Measurements from ENCODE around the gene RFLNA.
"Not testable (repeated sequence)": the region's sequence is repeated elsewhere in the genome, so short reads cannot be mapped to it uniquely, and the experiment has no call there.

Gene RFLNA

DNA sequence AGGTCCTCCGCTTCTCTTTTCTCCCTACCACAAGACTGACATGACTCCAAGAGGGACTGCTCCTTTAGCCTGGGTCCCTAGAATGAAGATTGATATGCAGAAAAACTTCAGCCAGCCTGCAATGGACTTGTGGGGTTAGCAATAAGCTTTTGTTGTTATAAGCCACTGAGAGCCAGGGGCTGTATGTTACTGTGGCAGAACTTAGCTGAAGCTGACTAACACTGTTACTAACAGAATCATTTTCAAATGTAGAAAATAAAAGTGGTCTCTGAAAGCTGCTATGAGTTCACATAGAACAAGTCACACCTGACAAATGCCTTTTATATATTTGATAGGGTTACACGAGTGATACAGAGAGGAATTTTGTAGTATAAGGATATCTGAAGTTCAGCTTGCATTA is 13.6 kb upstream of the RFLNA start:
- DNase-seq (ENCODE audit: low read depth in 1 of 2, low spot score in 1 of 2): no peak

DNA sequence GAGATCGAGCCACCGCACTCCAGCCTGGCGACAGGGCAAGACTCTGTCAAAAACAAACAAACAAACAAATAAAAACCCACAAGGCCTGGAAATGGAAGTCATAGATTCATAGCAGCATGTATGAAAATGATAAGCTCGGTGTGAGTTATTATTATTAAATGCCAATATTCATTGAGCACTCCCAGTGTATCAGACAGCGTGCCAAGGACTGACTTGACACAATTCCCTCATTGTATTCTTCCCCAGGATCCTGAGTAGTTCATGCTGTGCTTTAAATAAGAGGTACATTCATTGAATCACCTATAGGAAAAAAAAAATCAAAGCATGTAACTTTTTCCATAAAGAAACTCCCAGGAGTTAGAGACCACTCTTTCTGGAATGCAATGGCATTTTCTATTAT is 12.6 kb upstream of the RFLNA start:
- DNase-seq (ENCODE audit: low read depth in 1 of 2, low spot score in 1 of 2): no peak

DNA sequence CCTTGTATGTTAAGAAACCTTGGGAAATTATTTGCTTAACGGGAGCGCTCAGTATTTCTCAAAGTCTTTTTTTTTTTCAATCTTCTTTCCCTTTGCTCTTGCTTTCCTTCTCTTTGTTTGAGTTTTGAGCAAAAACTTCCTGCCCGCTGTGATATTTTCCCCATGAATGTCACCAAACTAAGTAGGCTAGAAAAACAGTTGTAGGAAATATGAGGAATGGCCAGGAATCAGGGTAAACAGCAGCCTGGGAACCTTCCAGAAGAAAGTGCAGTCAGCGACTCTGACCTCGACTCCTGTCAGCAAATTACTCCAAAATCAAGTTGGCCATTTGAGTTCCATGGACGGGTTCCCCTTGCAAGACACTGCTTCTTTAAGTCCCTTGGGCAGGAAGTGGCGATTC is 11.6 kb upstream of the RFLNA start:
- DNase-seq (ENCODE audit: low read depth in 1 of 2, low spot score in 1 of 2): no peak

DNA sequence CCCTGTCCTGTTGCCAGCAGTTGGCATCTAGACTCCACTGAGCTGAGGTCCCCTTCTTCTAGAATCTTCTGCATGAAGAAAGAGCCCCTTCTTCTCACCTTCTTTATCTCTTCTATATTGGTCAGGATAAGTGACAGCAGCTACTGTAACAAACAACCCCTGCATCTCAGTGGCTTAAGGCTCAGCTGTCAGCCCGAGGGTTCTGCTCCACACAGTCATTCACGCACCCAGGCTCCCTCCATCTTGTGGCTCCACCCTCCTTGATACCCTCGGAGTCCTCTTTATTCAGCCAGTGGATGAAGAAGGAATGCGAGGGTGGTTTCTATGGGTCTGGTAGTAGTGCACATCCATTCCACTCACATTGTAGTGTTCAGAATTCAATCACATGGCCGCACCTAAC is 10.5 kb upstream of the RFLNA start:
- no peak for DNase-seq (ENCODE audit: low read depth in 1 of 2, low spot score in 1 of 2)

DNA sequence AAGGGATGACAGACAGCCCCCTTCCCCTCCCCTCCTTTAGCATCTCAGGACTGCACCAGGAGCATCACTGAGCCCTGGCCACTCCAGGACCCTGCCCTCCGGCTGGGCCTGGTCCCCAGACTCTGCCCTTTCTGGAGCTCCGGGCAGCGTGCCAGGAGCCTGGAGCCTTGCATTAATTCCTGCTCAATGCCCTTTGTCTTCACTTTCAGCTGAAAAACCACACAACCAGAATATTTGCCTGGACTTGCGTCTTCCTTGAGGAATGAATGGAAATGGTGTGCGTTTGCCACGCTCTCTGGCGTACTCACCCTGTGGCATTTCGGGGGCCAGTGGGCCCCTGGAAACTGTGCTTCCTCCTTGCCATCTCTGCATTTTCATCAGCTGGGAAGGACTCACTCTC is 8.5 kb upstream of the RFLNA start:
- DNase-seq (ENCODE audit: low read depth in 1 of 2, low spot score in 1 of 2): no peak

DNA sequence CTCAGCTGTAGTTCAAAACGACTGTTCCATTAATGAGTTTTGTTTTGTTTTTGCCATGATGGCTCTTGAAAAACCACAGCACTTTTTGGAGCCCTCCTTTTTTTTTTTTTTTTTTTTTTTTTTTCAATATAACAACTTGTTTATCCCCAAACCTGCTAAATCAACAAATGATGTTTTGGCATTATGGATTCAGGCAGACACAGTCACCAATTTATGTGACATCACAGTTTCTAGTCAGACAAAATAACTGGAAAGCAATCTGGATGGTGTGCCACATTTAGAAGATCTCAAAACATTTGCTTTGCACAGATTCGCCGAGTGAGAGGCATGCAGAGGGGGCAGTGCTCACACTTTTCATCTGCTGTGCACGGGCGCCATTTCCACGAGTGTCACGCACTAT is 7.9 kb upstream of the RFLNA start:
- DNase-seq (ENCODE audit: low read depth in 1 of 2, low spot score in 1 of 2): no peak

DNA sequence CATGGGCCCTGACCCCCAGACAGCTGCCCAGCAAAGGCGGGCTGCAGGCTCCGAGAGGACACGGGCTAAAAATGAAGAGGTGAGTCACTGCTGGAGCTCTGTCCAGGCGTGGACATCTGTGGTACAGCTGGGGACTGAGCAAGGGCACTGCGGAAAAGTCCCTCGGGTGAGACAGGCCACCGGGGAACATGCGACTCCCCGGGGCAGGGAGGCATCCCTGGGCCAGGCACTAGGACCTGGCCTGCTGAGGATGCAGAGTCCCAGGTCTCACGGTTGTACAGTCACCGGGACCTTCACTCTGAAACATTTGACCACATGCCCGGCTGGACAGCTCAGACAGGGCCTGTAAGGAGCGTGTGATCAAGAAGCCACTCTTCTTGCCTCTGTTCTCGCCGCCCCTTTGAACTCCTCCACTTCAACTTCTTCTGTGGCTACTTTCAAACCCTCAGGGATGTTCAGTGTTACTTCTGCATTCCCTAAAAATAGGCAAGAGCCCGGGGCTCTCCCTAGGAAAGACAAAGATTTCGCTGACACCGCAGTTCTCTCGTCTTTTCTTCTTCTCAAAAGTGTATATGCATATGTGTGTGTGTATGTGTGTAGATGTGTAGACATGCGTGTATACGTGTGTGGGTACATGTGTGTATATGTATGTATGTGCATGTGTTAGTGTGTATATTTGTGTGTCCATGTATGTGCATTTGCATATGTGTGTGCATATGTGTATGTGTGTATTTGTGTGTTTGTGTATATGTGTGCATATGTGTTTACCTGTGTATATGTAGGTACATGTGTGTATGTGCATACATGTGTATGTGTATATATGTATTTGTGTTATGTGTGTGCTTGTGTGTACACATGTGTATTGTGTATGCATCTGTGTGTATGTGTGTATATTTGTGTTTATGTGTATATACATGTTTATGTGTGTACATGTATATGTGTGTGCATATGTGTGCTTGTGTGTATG is 5.0 kb upstream of the RFLNA start:
- DNase-seq (ENCODE audit: low read depth in 1 of 2, low spot score in 1 of 2): no peak

DNA sequence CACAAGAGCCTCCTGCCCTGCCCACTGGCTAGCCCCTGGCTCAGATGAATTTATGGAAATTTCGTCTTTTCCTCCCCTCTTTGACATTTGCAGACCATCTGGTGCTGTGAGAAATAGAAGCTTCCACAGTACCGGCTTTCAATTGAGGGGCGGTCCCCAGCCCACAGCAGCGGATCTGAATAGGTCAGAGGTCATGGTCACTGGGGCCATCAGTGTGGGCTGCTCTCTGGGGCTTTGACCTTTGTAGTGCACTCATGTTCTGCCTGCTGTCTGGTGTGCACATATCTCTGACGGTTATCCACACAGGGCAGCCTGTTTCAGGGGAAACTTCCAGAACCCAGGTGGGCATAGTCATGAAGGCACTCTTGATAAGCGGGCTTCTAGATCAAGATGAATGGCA is 2.5 kb upstream of the RFLNA start:
- no peak for DNase-seq (ENCODE audit: low read depth in 1 of 2, low spot score in 1 of 2)

DNA sequence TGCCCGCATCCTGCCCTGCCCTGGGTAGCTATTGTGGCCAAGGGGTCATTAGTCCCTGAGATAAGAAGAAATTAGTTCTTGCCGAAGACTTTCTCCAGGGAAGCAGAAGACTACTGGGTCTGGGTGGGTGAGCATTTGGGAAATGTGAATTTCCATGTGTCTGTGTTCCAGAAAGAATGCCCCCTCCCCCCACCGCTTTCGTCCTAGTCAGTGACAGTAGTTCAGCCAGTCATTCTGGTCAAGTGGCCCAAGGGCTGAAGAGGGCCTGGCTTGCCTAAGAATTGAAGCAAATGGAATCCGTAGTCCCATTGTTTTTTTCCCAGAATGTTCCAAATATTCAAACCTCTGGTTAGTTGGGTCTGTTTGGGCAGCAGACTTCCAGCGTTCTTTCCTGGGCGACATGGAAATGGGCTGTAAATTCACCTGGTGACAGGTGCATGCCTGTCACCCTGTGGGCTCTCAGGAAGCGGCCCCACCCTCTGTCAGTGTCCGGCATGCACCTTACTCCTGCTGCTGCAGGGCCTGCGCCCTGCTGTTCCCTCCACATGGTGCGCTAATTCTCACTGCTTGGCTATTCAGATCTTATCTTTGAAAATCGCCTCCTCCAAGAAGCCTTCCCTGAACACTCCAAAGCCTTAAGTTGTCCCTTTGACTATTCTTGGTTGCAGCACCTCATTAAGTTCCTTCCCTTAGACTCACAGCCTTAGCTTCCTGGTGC is 1.4 kb upstream of the RFLNA start:
- no peak for DNase-seq (ENCODE audit: low read depth in 1 of 2, low spot score in 1 of 2)

DNA sequence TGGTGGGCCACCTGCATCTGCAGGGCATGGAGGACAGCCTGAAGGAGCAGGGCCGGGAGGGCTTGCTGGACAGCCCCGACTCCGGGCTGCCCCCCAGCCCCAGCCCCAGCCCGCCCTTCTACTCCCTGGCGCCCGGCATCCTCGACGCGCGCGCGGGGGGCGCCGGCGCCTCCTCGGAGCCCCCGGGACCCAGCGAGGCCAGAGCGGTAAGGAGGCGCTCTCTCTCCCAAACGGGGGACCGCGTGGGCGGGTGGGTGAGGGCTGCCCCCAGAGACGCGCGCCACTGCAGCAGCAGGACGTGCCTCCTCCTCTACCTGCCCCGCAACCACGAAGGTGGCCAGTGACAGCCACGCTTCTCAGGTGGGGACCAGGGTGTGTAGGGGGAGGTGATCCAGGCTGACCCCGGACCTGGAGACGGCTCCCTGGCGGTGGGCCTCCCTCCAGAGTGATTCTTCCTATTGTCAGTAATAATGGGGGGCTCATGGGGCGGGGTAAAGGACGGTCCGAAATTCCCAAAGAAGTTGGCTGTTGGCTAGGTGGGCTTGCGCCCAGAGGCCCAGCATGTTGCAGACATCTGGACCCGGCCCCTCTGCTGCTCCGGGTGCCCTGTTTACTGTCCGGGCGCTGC is 652 bp downstream of the RFLNA start:
- DNase-seq (ENCODE audit: low read depth in 1 of 2, low spot score in 1 of 2): no peak

DNA sequence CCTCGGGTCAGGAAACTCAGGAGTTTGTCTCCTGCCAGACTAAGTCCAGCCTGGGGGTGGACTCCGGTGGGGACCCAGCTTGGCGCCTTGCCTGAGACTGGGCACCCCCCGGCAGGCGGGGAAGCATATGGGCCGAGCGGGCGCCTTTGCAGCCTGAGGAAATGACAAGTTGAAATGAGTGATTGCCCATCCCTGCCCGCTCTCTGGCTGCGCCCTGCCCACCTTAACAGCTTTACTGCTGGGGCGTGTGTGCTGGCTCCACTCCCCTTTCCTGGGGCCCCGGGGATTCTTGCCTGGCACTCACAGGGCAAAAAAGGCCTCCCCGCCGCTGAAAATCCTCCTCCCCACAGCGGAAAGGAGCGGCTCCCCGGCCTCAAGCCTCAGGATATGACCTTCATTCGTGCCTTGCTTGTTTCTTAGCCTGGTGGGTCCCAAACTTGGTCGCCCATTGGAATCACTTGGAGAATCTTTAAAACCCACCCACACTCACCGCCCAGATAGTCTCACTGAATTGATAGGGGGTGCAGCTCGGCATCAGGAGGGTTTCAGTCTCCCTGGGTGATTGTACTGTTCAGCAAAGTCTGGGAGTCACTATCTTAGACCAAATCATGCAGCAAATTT is 1.5 kb downstream of the RFLNA start:
- no peak for DNase-seq (ENCODE audit: low read depth in 1 of 2, low spot score in 1 of 2)

DNA sequence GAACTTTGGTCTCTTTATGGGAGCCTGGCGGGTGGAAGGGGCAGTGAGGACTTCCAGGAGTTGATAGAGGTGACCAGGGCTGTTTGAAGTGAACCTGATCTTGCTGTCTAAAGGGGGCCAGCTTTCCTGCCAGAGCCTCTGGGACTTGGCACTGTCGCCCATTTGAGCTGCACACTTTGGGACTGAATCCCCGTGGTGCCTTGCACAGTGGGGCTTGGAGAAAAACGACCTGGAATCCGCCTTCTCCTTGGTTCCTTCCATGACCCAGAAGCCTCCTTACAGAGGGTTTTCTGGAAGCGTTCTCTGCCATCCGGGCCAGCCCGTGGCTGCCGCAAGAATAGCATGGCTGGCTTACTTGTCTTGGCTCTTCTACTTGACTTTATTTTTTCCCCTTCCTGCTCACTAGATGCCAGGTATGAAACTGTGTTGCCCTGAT is 2.0 kb downstream of the RFLNA start:
- DNase-seq (ENCODE audit: low read depth in 1 of 2, low spot score in 1 of 2): no peak

DNA sequence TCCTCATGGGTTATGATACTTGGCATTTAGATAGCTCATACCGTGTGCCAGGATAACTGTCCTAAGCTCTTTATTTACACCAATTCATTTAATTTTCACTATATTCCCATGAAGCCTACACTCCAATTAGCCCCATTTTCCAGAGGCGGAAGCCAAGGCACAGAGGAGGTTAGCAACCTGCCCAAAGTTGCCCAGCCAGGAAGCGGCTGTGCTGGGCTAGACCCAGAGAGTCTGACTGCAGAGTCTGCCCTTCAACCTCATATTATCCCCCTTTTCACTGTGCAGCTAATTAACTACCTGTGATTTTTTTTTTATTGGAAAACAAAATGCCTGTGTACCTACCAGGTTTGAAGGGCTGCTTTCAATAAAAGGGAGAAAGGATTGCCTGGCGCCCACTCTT is 2.5 kb downstream of the RFLNA start:
- no peak for DNase-seq (ENCODE audit: low read depth in 1 of 2, low spot score in 1 of 2)

DNA sequence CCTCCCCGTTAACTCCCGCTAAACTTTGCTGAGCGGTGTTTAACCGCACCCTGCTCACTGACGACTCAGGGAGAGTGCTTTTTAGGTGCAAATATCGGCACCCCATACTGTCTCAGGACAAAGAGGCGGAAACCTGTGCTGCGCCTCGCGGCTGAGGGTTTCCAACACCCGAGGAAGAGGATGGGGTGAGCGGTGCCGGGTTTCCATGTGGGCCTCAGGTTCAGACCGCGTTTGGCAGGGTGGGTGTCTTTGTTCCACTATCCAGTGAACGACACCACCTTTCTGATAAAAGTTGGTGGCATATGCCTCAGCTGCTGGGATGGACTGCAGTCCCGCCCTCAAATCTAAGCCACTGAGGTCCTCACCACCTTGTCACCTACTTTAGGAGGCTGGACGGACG is 3.0 kb downstream of the RFLNA start:
- no peak for DNase-seq (ENCODE audit: low read depth in 1 of 2, low spot score in 1 of 2)

DNA sequence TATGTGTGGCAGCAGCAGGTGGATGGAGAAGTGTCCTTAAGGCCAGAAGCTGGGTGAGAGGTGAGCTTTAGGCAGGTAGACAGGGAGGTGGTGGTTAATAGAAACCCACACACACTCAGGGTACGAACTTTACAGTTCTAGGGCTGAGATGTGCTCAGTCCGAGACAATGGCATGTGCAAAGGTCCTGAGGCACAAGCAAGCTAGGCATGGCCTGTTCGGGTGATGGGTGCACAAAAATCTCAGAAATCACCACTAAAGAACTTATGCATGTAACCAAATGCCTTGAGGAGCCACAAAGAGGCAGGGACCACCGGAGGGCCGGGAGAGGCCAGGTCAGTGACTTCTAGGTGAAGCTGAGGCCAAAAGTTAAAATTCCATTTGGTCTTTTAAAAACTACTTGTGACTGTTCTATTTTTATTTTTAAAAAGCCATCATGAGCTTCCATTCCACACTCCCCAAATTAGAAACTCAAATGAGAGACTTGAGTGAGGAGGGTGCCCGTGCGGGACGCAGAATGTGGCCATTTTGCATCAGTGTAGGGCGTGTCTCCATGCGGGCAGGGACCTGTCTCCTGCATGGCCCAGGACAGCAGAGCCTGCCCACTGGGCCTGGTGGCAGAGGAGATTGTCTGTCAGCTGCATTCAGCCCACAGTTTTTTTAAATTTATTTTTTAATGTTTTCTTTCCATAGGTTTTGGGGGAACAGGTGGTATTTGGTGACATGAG is 4.0 kb downstream of the RFLNA start:
- no peak for DNase-seq (ENCODE audit: low read depth in 1 of 2, low spot score in 1 of 2)

DNA sequence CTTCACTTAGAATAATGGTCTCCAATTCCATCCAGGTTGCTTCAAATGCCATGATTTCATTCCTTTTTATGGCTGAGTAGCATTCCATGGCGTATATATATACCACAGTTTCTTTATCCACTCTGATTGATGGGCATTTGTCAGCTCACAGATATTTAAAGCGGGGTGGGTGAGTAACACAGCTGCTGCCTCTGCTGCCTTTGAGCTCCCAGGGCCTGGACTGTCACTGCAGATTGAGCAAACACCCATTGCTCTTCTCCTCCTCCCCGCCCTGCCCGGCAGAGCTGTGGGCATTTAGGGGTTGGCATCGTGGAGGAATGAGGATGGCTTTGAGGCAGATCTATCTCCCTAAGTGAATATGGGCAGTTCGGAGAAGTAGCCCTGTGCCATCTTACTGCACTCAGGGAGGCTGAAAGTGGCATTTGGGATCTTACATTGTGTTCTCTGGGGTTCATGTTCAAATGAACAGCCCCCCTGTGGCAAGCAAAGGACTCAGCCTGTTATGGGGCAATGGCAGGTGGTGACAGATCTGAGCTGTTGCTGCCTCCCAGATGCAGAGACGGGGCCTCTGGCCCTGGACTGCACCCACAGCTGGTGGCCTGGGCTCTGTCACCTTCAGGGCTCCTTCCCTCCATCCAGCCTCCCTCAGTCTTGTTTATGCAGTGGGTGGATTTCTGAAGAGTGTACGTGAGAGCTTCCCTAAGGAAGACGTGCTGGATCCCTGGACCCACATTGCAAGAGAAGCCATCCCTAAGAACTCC is 4.9 kb downstream of the RFLNA start:
- DNase-seq (ENCODE audit: low read depth in 1 of 2, low spot score in 1 of 2): no peak

DNA sequence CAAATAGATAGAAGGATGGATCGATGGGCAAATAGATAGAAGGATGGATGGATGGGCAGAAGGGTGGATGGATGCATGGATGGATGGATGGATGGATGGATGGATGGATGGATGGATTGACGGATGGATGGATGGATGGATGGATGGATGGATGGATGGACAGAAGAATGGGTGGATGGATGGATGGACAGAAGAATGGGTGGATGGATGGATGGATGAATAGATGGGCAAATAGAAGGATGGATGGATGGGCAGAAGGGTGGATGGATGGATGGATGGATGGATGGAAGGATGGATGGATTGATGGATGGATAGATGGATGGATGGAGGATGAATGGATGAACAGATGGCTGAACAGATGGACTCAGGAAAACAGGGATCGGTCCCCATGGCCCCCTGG is 5.8 kb downstream of the RFLNA start:
- DNase-seq (ENCODE audit: low read depth in 1 of 2, low spot score in 1 of 2): not testable (repeated sequence)

DNA sequence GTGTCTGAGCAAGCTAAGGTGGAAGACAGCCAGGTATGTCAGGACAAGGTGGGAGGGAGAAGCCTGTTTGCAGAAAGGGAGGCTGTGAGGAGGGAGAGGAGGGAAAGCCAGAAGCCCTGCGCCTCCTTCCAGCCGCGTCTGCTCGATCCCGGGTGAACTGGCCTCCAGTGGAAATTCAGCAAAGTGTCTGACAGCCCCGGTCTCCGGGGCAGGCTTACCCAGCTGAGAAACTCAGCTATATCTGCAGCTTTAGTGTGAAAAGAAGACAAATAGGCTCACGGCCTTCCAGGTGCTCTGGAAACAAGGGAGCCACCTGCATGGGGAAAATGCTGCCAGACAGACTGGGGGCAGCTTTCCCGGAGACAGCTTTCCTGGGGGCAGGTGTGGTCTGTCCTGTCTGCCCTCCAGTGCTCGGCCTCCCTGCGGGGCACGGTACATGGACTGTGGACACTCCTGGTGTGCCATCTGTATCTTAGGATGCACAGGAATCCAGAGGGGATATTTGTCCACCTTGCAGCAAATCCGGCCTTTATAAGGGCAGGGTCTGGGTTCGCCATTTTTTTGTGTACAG is 6.3 kb downstream of the RFLNA start:
- no peak for DNase-seq (ENCODE audit: low read depth in 1 of 2, low spot score in 1 of 2)

DNA sequence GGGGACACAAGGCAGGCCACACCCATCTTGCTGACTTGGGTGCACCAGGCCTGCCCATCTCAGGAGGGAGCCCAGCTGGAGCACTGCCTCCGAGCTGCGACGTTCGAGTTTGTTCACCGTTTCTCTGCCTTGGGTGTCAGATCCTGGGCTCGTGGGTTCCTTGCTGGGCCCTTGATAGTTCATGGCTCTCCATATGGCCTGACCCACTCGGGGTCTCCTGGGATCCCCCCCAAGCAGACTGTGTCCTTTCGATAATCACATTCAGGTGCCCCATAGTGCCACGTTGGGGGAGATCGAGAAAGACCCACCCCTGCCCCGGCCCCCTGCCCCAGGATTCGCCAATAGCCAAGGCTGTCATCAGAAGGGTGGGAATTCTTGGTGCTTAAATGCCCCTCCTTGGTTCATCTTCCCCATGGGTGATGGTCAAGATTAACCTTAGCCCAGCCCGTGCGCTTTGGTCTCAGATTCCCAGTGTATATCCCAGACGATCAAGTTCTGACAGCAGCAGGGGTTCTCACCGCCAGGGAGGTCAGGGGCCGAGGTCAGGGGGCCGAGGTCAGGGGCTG is 7.4 kb downstream of the RFLNA start:
- no peak for DNase-seq (ENCODE audit: low read depth in 1 of 2, low spot score in 1 of 2)

All from stimulated activated CD4-positive, alpha-beta T cell treated with anti-CD3 and anti-CD28 coated beads, Interleukin-15, amount 100 ng/mL, for 1 hour (primary cell).